ENCODE data around the gene PDZD4.

The PDZD4 gene

GRCh38 chrX:153871451-153871850 lies 41.1 kb upstream of the PDZD4 start:
- no peak overlapping the region for H3K4me3 ChIP-seq (ENCODE audit: low read length)
- TF ChIP-seq ZNF274 (IDR thresholded peaks at IDR 0.05; ENCODE audit: low read depth, low read length), result no peak

DNA sequence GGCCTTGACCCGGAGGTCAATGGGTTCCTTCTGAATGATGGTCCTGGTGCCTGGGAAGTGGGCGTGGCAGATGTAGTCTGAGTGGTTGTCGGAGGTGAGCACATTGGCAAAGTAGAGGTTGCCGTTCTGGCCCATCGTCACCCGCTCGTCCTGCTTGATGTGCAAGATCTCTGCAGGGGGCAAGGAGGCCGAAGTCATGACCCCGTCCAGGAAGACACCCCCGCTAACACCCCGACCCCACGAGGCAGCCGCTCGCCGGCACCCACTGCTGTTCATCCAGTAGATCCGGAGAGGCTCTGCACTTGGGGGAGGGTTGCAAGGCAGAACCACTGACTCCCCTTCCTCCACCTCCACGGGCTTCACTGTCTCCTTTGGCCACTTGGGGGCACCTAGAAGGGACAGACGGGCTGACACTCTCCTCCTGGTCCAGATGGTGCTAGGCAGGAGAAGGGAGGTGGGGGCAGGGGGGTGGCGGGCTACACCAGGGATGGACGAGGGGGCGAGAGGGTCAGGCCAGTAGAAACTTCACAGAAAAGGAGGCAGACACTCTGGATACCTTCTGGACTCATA lies 40.5 kb upstream of the PDZD4 start:
- no peak overlapping the region for H3K4me3 ChIP-seq (ENCODE audit: low read length)
- no peak for TF ChIP-seq ZNF274 (IDR thresholded peaks at IDR 0.05; ENCODE audit: low read depth, low read length)

- no peak for TF ChIP-seq ZNF274 (IDR thresholded peaks at IDR 0.05; ENCODE audit: low read depth, low read length)
- H3K4me3 ChIP-seq (ENCODE audit: low read length), result no peak overlapping the region
These were observed 39.9 kb upstream of the PDZD4 start for GRCh38 chrX:153870288-153870690.

GRCh38 chrX:153869473-153870287 lies 39.3 kb upstream of the PDZD4 start:
- no peak overlapping the region for H3K4me3 ChIP-seq (ENCODE audit: low read length)

GRCh38 chrX:153868576-153869472 lies 38.5 kb upstream of the PDZD4 start:
- TF ChIP-seq ZNF274 (IDR thresholded peaks at IDR 0.05; ENCODE audit: low read depth, low read length), result no peak
- no peak overlapping the region for H3K4me3 ChIP-seq (ENCODE audit: low read length)

More at GRCh38 chrX:153869473-153870287, 39.3 kb upstream of the PDZD4 start:
- no peak for TF ChIP-seq ZNF274 (IDR thresholded peaks at IDR 0.05; ENCODE audit: low read depth, low read length)

DNA sequence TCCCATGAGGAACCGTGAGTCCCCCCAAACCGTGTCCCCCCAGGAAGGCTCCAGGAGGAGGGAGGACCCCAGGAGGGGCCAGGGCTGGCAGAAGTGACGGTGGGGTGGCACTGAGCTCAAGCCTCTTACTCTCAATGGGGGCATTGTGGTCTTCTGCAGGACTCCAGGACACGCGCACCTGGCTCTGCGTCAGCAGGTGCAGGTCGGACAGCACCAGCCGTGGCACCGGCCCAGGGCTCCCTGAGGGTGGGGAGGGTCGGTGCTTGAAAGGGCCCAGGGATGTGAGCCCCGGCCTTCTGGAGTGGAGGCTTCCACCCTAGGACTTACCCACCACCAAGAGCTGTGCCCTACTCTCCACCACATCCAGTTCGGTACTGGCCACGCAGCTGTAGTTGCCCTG lies 37.3 kb upstream of the PDZD4 start:
- no peak for TF ChIP-seq ZNF274 (IDR thresholded peaks at IDR 0.05; ENCODE audit: low read depth, low read length)
- H3K4me3 ChIP-seq (ENCODE audit: low read length), result no peak overlapping the region

GRCh38 chrX:153867139-153867538 lies 36.8 kb upstream of the PDZD4 start:
- H3K4me3 ChIP-seq (ENCODE audit: low read length), result no peak overlapping the region
- TF ChIP-seq ZNF274 (IDR thresholded peaks at IDR 0.05; ENCODE audit: low read depth, low read length), result no peak

DNA sequence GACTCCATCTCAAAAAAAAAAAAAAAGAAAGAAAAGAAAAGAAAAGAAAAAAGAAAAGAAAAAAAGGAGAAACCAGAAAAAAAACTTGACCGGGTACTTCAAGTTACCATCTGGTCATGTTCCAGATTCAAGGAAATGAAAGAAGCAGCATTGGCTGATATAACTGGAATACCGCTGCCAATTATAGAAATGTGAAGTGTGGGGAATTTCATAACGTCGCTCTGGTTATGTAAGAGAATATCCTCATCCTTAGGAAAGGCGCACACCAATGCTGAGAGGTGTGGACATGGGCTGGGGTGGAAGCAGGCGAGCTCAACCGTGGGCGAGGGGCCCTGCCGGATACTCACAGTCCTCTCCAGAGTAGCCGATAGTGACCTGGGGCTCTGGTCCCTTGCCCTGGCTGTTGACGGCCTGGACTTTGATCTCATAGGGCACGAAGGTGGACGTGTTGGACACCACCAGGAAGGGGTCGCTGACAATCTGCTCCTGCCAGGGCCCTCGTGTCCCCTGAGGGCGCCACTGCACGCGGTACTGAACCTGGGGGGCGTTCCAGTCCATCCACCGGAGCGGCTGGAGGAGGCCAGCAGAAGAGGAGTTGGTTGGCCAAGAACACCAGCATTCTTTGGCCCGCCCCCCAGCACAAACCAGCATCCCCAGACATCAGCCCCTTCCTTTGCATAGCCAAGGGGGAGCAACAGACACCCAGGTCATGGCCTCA lies 36.1 kb upstream of the PDZD4 start:
- H3K4me3 ChIP-seq (ENCODE audit: low read length), result no peak overlapping the region
- TF ChIP-seq ZNF274 (IDR thresholded peaks at IDR 0.05; ENCODE audit: low read depth, low read length), result no peak

- no peak overlapping the region for H3K4me3 ChIP-seq (ENCODE audit: low read length)
- no peak for TF ChIP-seq ZNF274 (IDR thresholded peaks at IDR 0.05; ENCODE audit: low read depth, low read length)
These were observed 35.3 kb upstream of the PDZD4 start for GRCh38 chrX:153865685-153866084.

- no peak for TF ChIP-seq ZNF274 (IDR thresholded peaks at IDR 0.05; ENCODE audit: low read depth, low read length)
- H3K4me3 ChIP-seq (ENCODE audit: low read length), result no peak overlapping the region
These were observed 34.9 kb upstream of the PDZD4 start for GRCh38 chrX:153865321-153865580.

DNA sequence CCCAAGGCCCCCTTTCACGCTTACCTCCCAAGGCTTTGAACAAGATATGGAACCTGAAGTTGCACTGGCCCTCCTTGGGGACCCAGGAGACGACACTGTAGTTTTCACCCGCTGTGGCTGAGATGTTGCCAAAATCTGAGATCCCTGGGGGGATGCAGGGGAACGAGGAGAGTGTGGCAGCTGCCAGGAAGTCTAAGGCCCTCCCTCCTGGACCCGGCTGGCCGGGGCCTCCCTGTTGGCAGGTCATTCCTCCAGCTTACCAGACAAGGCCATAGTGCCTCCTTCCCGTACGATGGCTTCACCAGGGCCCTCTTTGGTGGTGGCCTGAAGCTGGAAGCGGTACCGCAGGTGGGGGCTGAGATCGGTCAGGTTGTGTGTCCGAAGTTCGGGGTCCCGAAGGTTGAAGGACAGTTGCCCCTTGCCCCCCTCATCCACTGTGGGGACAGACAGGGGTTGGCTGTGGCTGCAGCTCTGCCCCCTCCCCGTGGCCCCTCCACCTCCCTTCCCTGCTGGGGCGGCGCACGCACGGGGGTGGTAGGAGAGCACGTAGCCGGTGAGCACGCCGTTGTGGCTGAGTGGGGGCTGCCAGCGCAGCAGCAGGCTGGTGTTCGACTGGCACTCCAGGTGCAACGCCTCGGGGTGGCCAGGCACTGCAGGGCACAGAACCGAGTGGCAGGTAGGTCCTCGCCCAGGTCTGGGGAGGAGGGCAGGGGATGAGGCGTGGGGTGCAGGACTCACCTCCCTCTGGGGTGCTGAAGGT lies 34.4 kb upstream of the PDZD4 start:
- H3K4me3 ChIP-seq (ENCODE audit: low read length), result no peak overlapping the region
- no peak for TF ChIP-seq ZNF274 (IDR thresholded peaks at IDR 0.05; ENCODE audit: low read depth, low read length)

DNA sequence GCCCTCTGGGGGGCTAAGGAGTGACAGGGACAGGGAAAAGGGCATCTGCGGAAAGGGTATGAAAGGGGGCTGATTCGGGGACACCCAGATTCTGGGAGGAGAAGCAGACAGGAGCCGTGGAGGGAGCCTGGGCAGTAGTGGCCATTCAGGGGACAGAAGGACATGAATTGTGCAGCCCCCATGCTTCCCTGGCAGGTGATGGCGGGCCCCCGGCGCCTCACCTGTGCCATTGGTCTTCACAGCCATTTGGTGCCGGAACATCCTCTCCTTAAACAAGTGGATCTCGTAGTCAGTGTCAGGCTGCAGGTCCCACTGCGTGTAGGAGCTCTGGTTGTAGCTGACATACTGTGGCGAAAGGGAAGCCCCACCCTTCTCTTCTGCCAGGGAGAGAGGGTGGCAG lies 33.8 kb upstream of the PDZD4 start:
- H3K4me3 ChIP-seq (ENCODE audit: low read length), result no peak overlapping the region
- TF ChIP-seq ZNF274 (IDR thresholded peaks at IDR 0.05; ENCODE audit: low read depth, low read length), result no peak

GRCh38 chrX:153863251-153863991 lies 33.1 kb upstream of the PDZD4 start:
- TF ChIP-seq ZNF274 (IDR thresholded peaks at IDR 0.05; ENCODE audit: low read depth, low read length), result no peak
- H3K4me3 ChIP-seq (ENCODE audit: low read length), result no peak overlapping the region
